Measurements from ENCODE around the gene PRRT4.

The PRRT4 gene

DNA sequence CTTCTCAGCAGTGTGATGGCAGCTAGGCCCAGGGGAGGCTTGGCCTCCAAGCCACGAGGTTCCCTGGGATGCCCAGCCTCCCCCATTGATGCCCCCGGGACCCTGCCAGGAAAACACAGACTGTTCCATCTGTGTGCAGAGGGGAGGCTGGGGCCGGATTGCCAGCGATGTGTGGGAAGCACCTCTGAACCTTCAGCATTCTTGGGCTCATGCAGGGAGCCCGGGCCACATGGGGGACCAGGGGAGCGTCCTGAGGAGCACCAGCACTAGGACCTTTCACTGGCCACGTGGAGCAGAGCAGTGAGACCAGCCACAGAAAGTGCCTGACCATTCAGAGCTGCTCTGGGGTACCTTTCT lies 45.7 kb upstream of the PRRT4 start:
- H3K4me1 ChIP-seq = peaks cover 24% of the 10 kb centered on the region
- TF ChIP-seq, protein P1, sequence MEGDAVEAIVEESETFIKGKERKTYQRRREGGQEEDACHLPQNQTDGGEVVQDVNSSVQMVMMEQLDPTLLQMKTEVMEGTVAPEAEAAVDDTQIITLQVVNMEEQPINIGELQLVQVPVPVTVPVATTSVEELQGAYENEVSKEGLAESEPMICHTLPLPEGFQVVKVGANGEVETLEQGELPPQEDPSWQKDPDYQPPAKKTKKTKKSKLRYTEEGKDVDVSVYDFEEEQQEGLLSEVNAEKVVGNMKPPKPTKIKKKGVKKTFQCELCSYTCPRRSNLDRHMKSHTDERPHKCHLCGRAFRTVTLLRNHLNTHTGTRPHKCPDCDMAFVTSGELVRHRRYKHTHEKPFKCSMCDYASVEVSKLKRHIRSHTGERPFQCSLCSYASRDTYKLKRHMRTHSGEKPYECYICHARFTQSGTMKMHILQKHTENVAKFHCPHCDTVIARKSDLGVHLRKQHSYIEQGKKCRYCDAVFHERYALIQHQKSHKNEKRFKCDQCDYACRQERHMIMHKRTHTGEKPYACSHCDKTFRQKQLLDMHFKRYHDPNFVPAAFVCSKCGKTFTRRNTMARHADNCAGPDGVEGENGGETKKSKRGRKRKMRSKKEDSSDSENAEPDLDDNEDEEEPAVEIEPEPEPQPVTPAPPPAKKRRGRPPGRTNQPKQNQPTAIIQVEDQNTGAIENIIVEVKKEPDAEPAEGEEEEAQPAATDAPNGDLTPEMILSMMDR (IDR thresholded peaks at IDR 0.05; ENCODE audit: low read depth, low read length) = no peak

DNA sequence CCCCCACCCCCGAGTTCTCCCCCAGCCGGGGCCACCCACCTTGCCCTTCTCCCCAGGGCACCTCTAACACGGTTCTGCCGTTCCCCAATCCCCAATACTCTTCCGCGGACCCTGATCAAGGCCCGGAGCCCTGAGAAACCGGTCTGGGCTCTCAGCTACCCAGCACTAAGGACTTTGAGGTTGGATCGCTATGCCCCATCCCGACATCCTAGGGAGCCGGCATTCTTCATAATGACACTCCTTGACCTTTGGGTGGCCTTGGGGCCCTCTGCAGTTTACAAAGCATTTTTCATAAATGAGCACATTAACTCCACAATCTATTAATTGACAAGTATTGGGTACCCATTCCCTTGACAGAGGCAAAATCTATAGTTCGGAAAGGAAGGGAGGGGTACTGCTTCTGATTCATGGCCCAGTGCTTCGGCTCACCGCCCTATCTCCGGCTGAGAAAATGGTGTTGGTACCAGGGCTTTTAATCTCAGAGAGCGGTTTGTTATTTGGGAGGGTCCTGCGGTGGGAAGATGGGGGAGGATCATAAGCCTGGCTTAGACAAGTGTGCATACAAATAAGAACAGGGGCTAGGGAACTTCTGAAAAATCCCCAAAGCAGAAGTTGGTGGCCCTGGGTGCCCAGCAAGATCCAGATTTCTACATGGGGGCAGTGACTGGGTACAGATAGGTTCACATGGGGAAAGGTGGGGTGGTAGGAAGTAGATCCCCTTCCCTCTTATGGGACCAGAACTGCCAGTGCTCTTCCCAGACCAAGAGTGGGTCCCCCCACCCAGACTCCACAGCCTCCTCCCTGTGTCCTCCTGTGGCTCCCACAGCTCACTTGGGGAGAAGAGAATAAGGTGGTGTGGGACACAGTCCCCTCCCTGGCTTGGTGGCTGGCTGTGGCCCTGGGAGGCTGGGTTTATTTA lies 45.1 kb upstream of the PRRT4 start:
- DNase-seq = no peak
- Histone ChIP-seq H3K27me3 (peaks cover 6% of the 10 kb centered on the region; the same call in 1 of the 2 replicates), H3K4me1 (peaks cover 24% of the 10 kb centered on the region), H3K4me3 (ENCODE audit: low read depth, low read length) (no peak overlapping the region; the same call in 1 of the 2 replicates), H3K9me3 (no peaks in the 10 kb centered on the region), H3K36me3 (peaks cover 22% of the 10 kb centered on the region)
- TF ChIP-seq, protein P1 (IDR thresholded peaks at IDR 0.05; ENCODE audit: low read depth, low read length) = no peak

More for the DNA sequence above, 45.7 kb upstream of the PRRT4 start:
- H3K36me3 ChIP-seq = peaks cover 19% of the 10 kb centered on the region
- peaks cover 6% of the 10 kb centered on the region; the same call in 1 of the 2 replicates for H3K27me3 ChIP-seq
- no peaks in the 10 kb centered on the region for H3K9me3 ChIP-seq
- no peak for DNase-seq
- H3K4me3 ChIP-seq (ENCODE audit: low read depth, low read length) = no peak overlapping the region

DNA sequence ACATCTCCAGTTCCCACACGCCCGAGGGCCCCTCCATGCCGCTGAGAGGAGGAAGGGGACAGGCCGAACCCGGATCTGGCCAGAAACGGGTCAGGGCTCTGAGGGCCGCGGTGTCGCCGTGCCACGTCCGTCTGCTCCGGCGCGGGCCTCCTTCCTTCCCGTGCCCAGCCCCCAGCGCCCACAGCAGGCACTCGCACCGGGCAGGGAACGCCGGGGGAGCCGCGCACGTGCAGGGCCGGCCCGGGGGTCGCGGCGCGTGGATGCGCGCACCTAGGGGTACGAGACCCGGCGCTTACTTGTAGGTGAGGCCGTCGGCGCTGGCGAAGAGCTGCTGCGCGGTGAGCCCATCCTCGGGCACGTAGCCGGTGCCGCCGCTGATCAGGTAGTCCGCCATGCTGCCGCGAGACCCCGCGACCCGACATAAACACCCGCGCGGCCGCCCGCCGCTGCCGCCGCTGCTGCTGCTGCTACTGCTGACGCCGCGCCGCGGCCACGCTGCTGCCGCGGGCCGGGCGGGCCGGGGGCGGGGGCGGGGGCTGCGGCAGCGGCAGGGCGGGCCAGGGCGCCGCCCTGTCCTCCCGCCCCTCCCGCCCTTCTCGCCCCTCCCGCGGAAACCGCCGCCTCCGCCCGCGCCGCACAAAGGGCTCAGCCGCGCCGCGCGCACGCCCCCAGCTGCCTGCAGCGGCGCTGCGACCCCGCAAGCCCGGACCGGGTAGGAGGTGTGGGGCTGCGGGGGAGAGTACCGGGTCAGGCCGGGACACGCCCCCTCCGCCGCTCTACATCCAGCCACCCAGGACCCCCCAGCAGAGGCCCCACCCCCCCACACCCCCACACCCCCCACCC lies 44.2 kb upstream of the PRRT4 start:
- Histone ChIP-seq H3K27me3 (peaks cover 6% of the 10 kb centered on the region; the same call in 1 of the 2 replicates), H3K4me3 (ENCODE audit: low read depth, low read length) (peak overlapping the region; percentile 93), H3K4me1 (peaks cover 24% of the 10 kb centered on the region), H3K36me3 (peaks cover 31% of the 10 kb centered on the region), H3K9me3 (no peaks in the 10 kb centered on the region)
- DNase-seq = peak; percentile 77
- TF ChIP-seq, protein P1 (IDR thresholded peaks at IDR 0.05; ENCODE audit: low read depth, low read length) = no peak

DNA sequence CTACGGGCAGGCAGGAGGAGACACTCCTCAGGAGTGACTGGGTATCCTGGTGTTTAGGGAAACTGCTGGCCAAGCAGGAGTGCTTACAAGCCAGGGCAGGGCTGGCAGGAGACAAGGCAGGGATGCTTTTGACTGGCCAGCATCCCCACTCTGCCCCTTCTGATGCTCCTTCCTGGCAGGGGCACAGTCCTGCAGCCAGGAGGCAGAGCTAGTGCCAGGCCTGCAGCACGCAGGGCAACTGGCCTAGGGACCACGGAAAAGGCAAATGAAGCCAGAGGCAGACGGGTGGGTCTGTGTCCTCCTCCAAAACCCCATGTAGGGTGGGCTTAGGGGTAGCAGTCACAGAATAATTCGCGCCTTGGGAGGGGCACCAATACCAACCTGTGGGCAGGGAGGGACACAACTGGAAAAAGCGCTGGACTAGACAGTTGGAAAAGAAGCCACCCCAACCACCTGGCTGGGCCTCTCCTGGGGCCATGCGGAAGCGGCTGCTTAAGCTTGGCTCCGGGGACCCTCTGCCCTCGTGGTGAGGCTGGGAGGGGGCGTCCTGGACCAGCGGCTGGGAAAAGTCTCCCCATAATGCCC lies 43.5 kb upstream of the PRRT4 start:
- H3K36me3 ChIP-seq = peaks cover 38% of the 10 kb centered on the region
- DNase-seq = no peak
- H3K4me3 ChIP-seq (ENCODE audit: low read depth, low read length) = peak overlapping the region; percentile 93
- no peaks in the 10 kb centered on the region; the same call in 1 of the 2 replicates for H3K27me3 ChIP-seq
- no peaks in the 10 kb centered on the region for H3K9me3 ChIP-seq
- TF ChIP-seq, protein P1 (IDR thresholded peaks at IDR 0.05; ENCODE audit: low read depth, low read length) = peak; percentile 28
- H3K4me1 ChIP-seq = peaks cover 19% of the 10 kb centered on the region

DNA sequence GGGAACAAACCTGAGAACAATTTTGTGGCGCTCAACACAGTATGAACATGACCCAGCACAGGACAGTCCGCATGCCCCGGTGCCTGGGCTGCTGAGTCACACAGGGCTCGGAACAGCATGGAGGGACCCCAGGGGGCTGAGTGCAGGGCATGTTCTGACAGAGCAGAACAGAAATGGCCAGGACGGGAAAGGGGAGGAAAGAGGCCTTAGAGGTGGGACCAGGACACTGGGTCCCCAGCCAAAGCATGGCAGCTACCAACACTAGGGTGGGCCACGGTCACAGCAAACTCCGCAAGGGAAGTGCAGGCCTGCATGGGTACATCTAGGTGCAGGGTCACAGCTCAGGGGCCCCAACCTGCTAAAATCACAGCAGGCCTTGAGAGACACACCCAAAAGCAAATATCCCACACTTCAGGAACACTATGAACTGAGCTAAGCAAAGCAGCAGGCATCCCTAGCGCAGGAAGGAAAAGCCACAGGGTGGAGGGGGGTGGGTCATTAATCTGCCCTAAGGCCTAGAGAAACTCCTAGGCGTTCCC lies 42.7 kb upstream of the PRRT4 start:
- H3K4me3 ChIP-seq (ENCODE audit: low read depth, low read length) = peak overlapping the region; percentile 93
- peaks cover 43% of the 10 kb centered on the region for H3K36me3 ChIP-seq

More for the DNA sequence above, 42.7 kb upstream of the PRRT4 start:
- Histone ChIP-seq H3K27me3 (no peaks in the 10 kb centered on the region), H3K4me1 (peaks cover 17% of the 10 kb centered on the region), H3K9me3 (no peaks in the 10 kb centered on the region)
- DNase-seq = no peak
- TF ChIP-seq, protein P1 (IDR thresholded peaks at IDR 0.05; ENCODE audit: low read depth, low read length) = no peak

Measured in BE2C (cell line).